Fibroblast of lung (primary cell): ENCODE data around the gene ABR. TPM values are rescaled to one million over a fixed set of nuclear protein-coding genes. Genes with fewer than 3 reads are reported as not detected.
"Not testable (repeated sequence)": the region's sequence is repeated elsewhere in the genome, so short reads cannot be mapped to it uniquely, and the experiment has no call there.

Source experiments
- DNase-seq, 2 donors: peaks; one replicate each; pipeline versions ENCODE4 v3.0.0 to v3.0.0-alpha.2; 2010; ENCODE audit warnings: low read depth in 2 of 2
- H2AFZ ChIP-seq: 2 replicates; pipeline ENCODE4 v1.5.1; 2012; ENCODE audit warnings: low read length, control low read depth, inconsistent platforms
- H3K27ac ChIP-seq: 2 replicates; pipeline ENCODE4 v1.5.1; 2011; ENCODE audit warnings: low read length, control low read depth; ENCODE audit not compliant: insufficient read depth
- H3K27me3 ChIP-seq: 2 replicates; pipeline ENCODE4 v1.5.1; 2011; ENCODE audit warnings: mild to moderate bottlenecking, low read length; ENCODE audit not compliant: control insufficient read depth, insufficient read depth
- H3K36me3 ChIP-seq: 2 replicates; pipeline ENCODE4 v1.5.1; 2011; ENCODE audit warnings: low read length; ENCODE audit not compliant: control insufficient read depth, insufficient read depth
- H3K4me1 ChIP-seq: 2 replicates; pipeline ENCODE4 v1.5.1; 2011; ENCODE audit warnings: low read length; ENCODE audit not compliant: control insufficient read depth, insufficient read depth; ENCODE audit errors: extremely low read depth
- H3K4me2 ChIP-seq: 2 replicates; pipeline ENCODE4 v1.5.1; 2011; ENCODE audit warnings: low read length, control low read depth; ENCODE audit not compliant: insufficient read depth; ENCODE audit errors: extremely low read depth
- H3K4me3 ChIP-seq, 4 experiments: fragments of 200-600 bp in 1 of 4; sonication (generic) in 1 of 4; replicated peaks in 1 of 4; 2 replicates each; pipeline ENCODE4 v1.5.1; 2011 to 2016; ENCODE audit warnings: low read length in 4 of 4, low read depth in 3 of 4, mild to moderate bottlenecking in 3 of 4, control low read depth in 2 of 4, inconsistent platforms in 1 of 4, mixed read lengths in 1 of 4; ENCODE audit not compliant: insufficient read depth in 1 of 4; ENCODE audit errors: control extremely low read depth in 1 of 4
- H3K79me2 ChIP-seq: 2 replicates; pipeline ENCODE4 v1.5.1; 2012; ENCODE audit warnings: mild to moderate bottlenecking, low read length, inconsistent platforms; ENCODE audit not compliant: control insufficient read depth, insufficient read depth
- H3K9ac ChIP-seq: 2 replicates; pipeline ENCODE4 v1.5.1; 2011; ENCODE audit warnings: mild to moderate bottlenecking, low read length, control low read depth; ENCODE audit not compliant: insufficient read depth
- H3K9me3 ChIP-seq: 2 replicates; pipeline ENCODE4 v1.5.1; 2012; ENCODE audit warnings: low read depth, low read length; ENCODE audit not compliant: control insufficient read depth, insufficient read depth
- H4K20me1 ChIP-seq: 2 replicates; pipeline ENCODE4 v1.5.1; 2011; ENCODE audit warnings: low read length; ENCODE audit not compliant: control insufficient read depth, insufficient read depth; ENCODE audit errors: extremely low read depth
- EZH2 ChIP-seq: IDR thresholded peaks from 2 replicates; pipeline ENCODE4 v1.5.1; 2012; ENCODE audit warnings: low read length, control low read depth, mild to moderate bottlenecking; ENCODE audit errors: missing control alignments
- polyA plus RNA-seq, 2 donors: library from polyadenylated mRNA; depleted of rRNA in 1 of 2; stranded (reverse) in 1 of 2; unstranded in 1 of 2; fragments of >200 nt; gene quantifications; 2 replicates each; pipeline ENCODE4 v1.2.1, GENCODE V29; 2011 to 2012; ENCODE audit warnings: missing spikeins in 1 of 2
- total RNA-seq: library from RNA; depleted of rRNA; stranded (reverse); fragments of >200 nt; gene quantifications from 2 replicates; pipeline ENCODE4 v1.2.1, GENCODE V29; 2014
- TF ChIP-seq, protein P1 (sequence below), 2 donors: IDR thresholded peaks in 1 of 2; conservative IDR thresholded peaks in 1 of 2; 1 replicate in 1 of 2; 2 replicates in 1 of 2; pipeline ENCODE4 v1.5.1; 2011 to 2012; ENCODE audit warnings: low read length in 2 of 2, control low read depth in 1 of 2, inconsistent platforms in 1 of 2, low read depth in 1 of 2, mild to moderate bottlenecking in 1 of 2

ABR gene
- total and polyA plus RNA-seq, 2 donors (not counting 1 experiment from before 2014, with no cell fraction given), result 43.7 to 84.7 TPM

DNA sequence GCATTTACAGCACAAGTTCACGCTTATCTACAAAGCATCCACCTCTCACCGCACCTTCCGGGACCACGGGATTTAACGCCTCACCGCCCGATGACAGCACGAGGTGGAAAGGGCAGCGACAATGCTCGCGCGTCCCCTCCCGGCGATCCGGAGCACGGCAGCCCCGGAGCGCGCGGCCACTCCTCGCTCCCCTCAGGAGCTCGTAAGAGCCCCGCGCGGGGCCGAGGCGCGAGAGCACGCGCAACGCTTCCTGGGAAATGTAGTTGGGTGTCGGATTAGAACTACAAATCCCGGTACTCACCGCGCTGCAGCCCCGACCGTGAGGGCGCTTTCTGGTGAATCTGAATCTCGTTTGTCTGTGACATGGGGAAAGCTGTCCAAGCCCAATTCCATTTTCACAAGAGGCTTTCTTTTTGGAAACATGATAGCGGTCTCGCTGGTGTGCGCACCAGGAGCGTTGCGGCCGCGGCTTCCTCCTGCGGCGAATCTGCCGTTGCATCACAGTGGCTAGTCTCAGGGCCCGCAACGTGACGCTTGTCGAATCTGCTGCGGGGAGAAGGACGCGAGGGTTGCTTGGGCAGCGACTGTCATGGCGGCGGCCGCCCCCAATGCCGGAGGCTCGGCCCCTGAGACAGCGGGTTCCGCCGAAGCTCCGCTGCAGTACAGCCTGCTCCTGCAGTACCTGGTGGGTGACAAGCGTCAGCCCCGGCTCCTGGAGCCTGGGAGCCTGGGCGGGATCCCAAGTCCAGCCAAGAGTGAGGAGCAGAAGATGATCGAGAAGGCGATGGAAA lies 183.0 kb downstream of the ABR start, which contains the start of gene TIMM22:
TIMM22 (plus strand) TSS at position 576 of the 791 bp plus-strand sequence; CDS start at position 590, 14 bp downstream.
- peak; percentile 98 to 99 for DNase-seq
- peak within 1 kb of the TSS; percentile 52 to 98 (median 82) for H3K4me3 ChIP-seq
- H3K4me1 ChIP-seq, result peaks cover 30% of the 10 kb centered on the region

DNA sequence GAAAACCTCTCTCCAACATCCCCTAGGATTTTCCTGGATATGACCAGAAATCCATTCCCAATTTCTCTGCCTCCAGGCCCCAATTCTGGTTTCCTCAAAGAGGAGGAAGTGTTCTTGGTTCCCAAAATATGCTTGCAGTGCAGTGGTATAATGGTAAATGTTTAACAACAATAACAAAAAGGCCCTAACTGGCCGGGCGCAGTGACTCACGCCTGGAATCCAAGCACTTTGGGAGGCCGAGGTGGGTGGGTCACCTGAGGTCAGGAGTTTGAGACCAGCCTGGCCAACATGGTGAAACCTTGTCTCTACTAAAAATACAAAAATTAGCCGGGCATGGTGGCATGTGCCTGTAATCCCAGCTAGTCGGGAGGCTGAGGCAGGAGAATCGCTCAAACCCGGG lies 184.5 kb downstream of the ABR start:
- H2AFZ ChIP-seq, H3K27me3 ChIP-seq, H3K27ac ChIP-seq, H4K20me1 ChIP-seq, H3K4me3 ChIP-seq, H3K9me3 ChIP-seq, H3K4me2 ChIP-seq, DNase-seq, H3K36me3 ChIP-seq, H3K9ac ChIP-seq: not testable (repeated sequence)
- H3K79me2 ChIP-seq, result peaks cover 24% of the 10 kb centered on the region
- H3K4me1 ChIP-seq, result peaks cover 16% of the 10 kb centered on the region

More for the DNA sequence above, 183.0 kb downstream of the ABR start, which contains the start of gene TIMM22:
- H3K36me3 ChIP-seq, result peaks cover 9% of the 10 kb centered on the region
- no peaks in the 10 kb centered on the region for H4K20me1 ChIP-seq
- no peak for TF ChIP-seq EZH2
- TF ChIP-seq, protein P1, sequence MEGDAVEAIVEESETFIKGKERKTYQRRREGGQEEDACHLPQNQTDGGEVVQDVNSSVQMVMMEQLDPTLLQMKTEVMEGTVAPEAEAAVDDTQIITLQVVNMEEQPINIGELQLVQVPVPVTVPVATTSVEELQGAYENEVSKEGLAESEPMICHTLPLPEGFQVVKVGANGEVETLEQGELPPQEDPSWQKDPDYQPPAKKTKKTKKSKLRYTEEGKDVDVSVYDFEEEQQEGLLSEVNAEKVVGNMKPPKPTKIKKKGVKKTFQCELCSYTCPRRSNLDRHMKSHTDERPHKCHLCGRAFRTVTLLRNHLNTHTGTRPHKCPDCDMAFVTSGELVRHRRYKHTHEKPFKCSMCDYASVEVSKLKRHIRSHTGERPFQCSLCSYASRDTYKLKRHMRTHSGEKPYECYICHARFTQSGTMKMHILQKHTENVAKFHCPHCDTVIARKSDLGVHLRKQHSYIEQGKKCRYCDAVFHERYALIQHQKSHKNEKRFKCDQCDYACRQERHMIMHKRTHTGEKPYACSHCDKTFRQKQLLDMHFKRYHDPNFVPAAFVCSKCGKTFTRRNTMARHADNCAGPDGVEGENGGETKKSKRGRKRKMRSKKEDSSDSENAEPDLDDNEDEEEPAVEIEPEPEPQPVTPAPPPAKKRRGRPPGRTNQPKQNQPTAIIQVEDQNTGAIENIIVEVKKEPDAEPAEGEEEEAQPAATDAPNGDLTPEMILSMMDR (conservative IDR thresholded peaks at IDR 0.05 in 1 of 2, IDR thresholded peaks at IDR 0.05 in 1 of 2; ENCODE audit: low read depth in 1 of 2, low read length in 2 of 2), result peak; percentile 77 to 79
- H3K27ac ChIP-seq, result peak within 1 kb of the TSS; percentile 91
- H3K79me2 ChIP-seq, result peaks cover 24% of the 10 kb centered on the region
- H3K27me3 ChIP-seq, result no peaks in the 10 kb centered on the region
- peak within 1 kb of the TSS; percentile 98 for H3K4me2 ChIP-seq
- H3K9me3 ChIP-seq, result no peaks in the 10 kb centered on the region
- H3K9ac ChIP-seq, result peak within 1 kb of the TSS; percentile 92
- H2AFZ ChIP-seq, result peak within 1 kb of the TSS; percentile 94

DNA sequence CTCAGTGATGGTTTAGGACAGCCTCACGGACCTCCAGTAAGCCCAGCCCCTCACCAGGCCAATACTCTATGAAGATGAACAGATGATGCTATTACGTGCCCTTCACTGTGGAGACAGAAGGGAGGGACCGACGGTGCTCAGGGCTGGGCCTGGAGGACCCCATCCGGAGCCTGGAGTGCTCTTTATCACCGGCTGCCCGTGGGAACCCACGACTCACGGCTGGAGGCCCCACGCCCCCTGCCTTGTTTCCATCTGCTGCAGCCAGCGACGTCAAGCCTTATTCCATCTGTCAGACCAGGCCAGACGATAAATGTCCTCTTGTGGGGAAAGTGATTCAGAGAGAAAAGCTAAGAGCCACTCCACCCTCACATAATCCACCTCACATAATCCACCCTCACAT lies 186.8 kb downstream of the ABR start:
- H3K36me3 ChIP-seq, result no peaks in the 10 kb centered on the region
- H4K20me1 ChIP-seq, result no peaks in the 10 kb centered on the region
- H3K4me1 ChIP-seq, result peaks cover 3% of the 10 kb centered on the region
- H3K79me2 ChIP-seq, result peaks cover 9% of the 10 kb centered on the region
- TF ChIP-seq EZH2, result no peak
- TF ChIP-seq, protein P1 (conservative IDR thresholded peaks at IDR 0.05 in 1 of 2, IDR thresholded peaks at IDR 0.05 in 1 of 2; ENCODE audit: low read depth in 1 of 2, low read length in 2 of 2), result no peak
- H3K9ac ChIP-seq, result no peak overlapping the region
- no peak for DNase-seq
- no peaks in the 10 kb centered on the region for H3K9me3 ChIP-seq
- H3K4me2 ChIP-seq, result no peak overlapping the region
- H3K27me3 ChIP-seq, result no peaks in the 10 kb centered on the region
- no peak overlapping the region for H3K4me3 ChIP-seq
- no peak overlapping the region for H3K27ac ChIP-seq
- H2AFZ ChIP-seq, result no peak overlapping the region
